NOMO-1 (cell line): ENCODE results near the gene IGF2BP2.
"Not testable (repeated sequence)": the region's sequence is repeated elsewhere in the genome, so short reads cannot be mapped to it uniquely, and the experiment has no call there.

Experiments
- DNase-seq, 2 experiments: peaks; one replicate each; lab custom pipeline; 2025; ENCODE audit not compliant: unreplicated experiment in 2 of 2; lab: John Stamatoyannopoulos, UW

The IGF2BP2 gene

GRCh38 chr3:185838417-185838989 lies 13.7 kb upstream of the IGF2BP2 start:
- not testable (repeated sequence) for DNase-seq

DNA sequence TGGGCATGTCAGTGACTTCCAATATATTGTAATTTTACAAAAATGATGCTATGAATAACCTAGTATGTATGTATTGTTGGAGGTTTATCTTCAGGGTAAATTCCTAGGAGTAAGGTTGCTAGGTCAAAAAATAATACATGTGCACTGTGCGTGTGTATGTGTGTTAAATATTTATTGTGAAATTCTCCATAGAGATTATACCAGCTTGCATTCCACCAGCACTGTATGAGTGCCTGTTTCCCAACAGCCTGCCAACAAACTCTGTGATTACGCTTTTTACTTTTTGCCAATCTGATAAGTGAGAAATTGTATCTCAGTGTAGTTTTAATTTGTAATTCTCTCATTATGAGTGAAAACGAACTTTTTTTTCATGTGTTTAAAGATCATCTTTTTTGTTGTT lies 12.6 kb upstream of the IGF2BP2 start:
- no peak for DNase-seq

DNA sequence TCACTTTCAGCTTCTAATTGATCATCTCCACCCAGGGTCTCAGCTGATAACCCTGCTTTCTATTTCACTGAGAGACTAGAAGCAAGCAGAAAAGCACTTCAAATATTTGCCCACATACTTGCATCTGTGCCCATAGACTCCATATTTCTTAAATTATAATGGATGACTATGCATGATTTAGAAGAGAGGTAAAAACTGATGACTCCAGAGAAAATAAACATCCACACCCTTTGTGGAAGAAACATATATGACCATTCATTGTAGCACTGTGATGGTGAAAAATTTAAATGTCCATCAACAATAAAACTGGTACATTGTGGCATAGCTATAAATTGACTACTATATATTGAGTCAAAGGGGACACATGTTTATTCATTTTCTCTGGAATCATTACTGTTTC lies 7.1 kb upstream of the IGF2BP2 start:
- DNase-seq, result no peak

DNA sequence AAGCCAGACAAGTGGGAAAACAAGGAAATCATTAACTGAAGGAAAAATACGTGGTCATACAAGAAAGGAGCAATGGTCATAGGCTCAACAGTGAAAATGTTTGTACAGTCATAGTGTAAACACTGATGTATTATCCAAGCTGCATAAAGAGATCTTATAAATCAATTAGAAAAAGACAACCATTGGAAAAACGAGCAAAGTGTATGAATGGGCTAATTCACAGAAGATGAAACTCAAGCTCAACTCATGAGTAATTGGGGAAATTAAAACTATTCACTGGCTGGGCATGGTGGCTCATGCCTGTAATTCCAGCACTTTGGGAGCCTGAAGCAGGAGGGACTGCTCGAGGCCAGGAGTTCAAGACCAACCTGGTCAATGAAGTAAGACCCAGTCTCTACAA lies 6.4 kb upstream of the IGF2BP2 start:
- DNase-seq, result no peak

DNA sequence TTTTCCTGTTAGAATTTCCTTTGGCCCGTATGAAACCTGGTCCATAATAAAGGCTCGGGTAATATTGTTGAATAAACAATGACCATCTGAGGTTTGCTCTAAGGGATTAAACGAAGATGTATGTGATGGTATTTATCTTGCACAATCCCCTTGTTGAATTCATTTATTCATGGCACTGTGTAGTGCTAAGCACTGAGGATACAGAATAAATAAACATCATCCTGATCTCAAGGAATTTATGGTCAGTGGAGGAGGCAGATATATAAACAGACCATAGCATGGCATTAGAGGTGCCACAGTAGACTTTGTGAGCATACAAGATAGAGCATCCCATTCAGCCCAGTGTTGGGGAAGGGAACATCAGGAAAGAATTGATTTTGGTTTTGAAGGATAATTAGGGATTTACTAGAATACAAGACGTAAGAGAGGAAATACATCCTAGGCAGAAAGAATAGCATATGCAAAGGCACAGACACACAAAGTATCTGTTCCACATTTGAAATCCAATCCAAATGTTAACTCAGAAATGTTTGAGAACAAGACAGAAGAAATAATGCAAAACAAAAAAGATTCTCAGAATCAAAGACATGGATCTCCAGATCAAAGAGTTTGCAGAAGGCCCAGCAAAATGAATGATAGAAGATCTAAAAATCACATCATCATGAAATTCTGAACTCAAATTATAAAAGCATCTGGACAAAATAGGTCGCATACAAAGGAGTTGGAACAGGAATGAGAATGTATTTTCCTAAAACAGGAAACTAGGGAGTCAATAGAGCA lies 5.4 kb upstream of the IGF2BP2 start:
- no peak for DNase-seq

DNA sequence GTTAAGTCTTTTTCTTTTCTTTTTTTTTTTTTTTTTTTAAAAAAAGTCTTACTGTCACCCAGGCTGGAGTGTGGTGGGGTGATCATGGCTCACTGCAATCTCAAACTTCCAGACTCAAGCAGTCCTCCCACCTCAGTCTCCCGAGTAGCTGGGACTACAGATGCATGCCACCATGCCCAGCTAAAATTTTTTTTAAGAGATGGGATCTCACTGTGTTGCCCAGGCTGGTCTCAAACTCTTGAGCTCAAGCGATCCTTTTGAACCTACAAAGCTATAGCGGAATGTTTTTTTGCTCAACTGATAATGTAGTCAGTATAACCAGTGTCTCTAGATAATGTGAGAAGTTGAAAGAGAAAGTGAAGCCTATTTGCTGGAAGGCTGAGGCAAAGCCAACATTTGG lies 3.9 kb upstream of the IGF2BP2 start:
- no peak for DNase-seq

DNA sequence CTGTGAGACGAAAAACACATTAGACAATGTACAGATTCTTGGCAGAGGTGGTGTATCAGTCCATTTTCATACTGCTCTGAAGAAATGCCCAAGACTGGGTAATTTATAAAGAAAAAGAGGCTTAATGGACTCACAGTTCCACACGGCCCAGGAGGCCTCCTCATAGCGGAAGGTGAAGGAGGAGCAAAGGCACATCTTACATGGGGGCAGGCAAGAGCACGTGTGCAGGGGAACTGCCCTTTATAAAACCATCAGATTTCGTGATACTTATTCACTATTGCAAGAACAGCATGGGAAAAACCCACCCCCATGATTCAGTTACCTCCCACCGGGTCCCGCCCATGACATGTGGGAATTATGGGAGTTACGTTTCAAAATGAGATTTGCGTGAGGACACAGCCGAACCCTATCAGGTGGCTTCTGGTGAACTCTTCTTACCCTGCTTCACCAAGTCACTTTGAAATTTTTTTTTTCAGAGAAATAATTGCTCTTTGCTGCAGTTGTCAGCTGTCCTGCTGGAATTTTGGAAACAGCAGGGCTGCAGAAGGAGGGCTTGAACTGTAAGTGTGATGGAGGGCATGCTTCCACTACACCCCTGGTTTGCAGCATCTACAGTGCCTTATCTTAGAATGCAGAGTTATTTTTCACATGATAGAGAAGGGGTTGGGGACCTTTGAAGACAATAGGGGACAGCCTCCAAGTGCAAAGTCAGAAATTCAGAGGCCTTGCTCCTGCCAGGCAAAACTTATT lies 2.9 kb upstream of the IGF2BP2 start:
- no peak for DNase-seq

GRCh38 chr3:185825639-185826481 lies 1.0 kb upstream of the IGF2BP2 start:
- DNase-seq, result peak; percentile 57 to 72

DNA sequence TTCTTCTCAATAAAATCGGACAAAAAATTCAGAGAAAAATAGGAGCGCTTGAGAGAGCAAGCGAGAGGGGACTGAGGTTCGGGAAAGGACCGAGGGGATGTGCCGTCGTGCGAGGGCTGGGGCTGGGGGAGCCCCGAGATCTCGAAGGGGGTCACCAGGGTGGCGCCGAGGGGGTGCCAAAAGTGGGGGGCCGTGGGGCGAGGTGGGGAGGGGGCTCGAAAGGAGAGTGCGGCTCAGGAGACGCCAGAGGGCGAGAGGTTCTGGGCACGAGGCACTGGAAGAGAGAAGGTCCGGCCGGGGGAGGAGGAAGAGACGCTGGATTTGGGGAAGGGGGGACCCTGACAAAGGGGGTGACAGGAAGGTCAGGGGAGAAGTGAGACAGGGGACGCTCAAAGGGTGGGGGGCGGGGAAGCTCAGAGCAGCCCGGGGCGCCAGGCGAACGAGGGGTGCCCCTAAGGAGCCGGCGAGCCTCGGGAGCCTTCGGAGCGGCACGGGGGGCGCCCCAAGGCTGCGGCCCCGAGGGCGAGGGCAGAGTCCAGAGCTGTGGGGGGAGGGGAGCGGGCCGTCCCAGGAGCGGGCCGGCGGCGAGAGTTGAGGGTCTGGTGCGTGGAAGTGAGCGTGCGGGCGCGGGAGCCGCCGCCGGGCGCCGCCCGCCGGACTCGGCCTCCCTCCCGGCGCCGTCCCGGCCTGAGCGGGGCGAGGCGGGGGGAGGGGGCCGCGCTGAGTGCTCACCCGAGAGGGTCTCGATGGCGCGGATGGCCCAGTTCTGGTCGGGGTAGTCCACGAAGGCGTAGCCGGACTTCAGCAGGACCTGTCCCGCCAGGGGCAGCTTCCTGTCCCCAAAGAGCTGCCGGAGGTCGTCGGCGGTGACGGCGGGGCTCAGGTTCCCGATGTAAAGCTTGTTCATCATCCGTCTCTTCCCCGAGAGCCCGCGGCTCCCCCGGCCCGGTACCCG lies 514 bp downstream of the IGF2BP2 start:
- peak; percentile 59 to 86 for DNase-seq

DNA sequence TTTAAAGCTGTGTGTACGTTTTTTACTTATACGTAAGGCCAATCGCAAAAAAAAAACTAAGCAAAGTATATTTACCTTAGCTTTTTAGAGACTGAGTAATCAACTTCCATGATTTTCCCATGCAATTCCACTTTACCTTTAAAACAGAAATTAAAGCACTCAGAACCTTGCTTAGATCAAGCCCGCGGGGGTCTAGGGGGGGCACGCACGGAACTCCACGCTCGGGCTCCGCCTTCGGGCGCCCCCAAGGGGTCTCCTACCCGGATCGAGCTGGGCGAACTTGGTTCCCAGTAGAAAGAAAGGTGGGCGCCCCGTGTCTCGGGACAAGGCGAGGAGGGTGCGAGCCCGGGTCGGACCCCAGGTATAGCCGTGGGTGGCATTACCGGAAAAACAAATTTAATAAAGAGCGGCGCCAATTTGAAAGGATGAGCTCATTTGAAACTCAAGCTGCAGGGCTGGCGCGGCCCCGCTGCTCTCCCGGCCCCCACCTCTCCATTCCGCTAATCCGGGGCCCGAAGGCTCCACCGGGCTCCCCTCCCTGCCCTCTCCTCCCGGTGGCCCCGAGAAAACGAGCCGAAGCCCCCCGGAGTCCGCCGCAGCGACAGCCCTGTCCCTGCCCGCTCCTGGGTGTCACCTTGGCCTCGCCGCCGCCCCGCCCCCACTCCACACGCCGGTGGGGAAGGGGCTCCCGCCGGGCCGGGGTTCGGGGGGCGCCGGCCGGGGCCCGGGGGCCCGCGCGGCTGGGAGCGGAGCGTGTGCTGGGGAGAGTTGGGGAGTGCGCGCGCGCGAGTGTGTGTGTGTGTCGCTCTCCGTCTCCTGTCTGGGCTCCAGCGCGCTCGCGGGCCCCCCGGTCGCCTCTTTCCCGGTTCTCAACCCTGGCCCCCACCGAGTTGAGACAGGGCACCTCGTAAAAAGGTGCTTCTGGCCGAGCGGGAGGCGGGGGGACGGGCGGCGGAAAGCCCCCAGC lies 1.5 kb downstream of the IGF2BP2 start:
- peak; percentile 48 for DNase-seq

GRCh38 chr3:185822221-185823000 lies 2.4 kb downstream of the IGF2BP2 start:
- peak in 1 of 2 experiments; percentile 64 for DNase-seq

DNA sequence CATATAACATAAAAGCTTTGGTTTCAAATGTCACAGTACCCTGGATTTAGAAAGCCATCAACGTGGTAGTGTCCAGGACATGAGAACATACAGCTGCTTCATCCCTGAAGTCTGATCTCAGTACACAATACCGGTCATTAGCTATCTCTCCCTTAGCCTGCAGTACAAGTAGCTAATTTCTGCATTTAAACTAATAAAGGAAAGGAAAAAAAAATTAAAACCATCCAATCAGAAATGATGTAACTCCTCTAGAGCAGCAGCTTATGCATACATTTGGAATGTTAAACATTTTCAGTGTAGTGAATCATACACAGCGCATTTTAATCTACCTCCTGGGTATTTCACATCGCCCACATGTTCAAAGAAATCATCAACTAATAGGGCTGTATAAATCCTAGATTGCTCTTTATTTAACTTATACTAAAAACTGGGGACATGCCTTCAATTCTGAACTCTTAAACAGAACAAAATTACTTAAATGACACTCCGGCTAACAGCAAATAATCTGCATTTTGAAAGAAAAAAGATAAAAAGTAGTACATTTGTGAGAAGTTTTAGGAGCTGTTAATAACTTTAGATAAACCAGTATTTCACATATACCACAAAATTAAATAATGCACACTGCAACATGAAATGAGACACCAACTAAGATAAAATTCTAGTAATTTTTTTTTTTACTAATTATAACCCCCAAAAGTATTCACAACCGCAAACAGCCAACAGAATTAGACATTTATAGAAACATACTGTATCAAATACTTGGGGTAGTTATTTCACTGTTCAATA lies 3.7 kb downstream of the IGF2BP2 start:
- DNase-seq, result peak in 1 of 2 experiments; percentile 72

- DNase-seq, result no peak
These were observed 6.5 kb downstream of the IGF2BP2 start for GRCh38 chr3:185818267-185818875.

GRCh38 chr3:185815391-185816282 lies 9.2 kb downstream of the IGF2BP2 start:
- peak; percentile 55 to 64 for DNase-seq

- DNase-seq, result peak in 1 of 2 experiments; percentile 63
These were observed 11.1 kb downstream of the IGF2BP2 start for GRCh38 chr3:185813691-185814215.
